ENCODE measurements around the gene POLR1H.

POLR1H gene

DNA sequence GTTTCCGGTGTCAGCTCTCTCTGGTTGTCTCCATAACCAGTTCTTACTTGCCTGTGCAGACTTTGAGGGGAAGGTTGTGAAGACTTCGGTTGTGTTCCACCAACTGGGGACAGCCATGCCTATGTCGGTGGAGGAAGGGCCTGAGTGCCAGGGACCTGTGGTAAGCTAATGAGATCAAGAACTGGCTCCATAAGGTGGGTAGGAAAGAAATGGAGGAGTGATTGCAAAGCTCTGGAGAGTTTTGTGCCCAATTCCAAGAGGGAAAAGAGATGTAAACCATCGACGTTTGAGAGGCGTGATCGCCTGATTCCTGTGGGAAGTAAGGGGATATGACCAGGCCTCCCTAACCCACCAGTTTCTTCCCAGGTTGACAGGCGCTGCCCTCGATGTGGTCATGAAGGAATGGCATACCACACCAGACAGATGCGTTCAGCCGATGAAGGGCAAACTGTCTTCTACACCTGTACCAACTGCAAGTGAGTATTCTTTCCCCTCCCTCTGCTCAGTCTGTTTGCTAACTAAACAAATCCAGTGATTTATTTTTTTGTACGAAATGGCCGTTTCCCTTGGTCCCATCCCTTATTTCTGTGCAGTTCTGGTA is 893 bp downstream of the POLR1H start:
- DNase-seq (ENCODE audit: low spot score), result peak; percentile 49

DNA sequence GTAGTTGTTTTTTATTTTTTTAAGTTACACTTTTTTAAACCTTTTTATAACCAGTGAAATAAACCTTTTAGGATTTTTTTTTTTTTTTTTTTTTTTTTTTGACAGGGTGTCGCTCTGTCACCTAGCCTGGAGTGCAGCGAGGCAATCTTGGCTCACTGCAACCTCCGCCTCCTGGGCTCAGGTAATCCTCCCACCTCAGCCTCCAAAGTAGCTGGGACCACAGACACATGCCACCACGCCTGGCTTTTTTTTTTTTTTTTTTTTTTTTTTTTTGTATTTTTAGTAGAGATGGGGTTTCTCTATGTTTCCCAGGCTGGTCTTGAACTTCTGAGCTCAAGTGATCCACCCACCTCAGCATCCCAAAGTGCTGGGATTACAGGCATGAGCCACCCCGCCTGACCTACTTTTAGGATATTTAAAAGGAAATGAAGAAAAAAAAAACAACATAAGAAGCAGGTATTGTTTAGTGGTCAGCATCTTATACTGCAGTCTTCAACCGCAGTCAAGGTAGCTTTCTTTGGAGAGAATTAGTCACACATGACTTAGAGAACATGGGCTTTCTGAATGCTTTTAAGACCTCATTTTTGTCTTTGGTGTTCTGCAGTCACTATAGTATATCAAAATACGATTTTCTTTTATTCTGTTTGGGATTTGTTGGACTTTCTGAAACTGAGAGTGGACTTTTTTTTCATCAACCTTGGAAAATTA is 1.6 kb downstream of the POLR1H start:
- no peak for DNase-seq (ENCODE audit: low spot score)

DNA sequence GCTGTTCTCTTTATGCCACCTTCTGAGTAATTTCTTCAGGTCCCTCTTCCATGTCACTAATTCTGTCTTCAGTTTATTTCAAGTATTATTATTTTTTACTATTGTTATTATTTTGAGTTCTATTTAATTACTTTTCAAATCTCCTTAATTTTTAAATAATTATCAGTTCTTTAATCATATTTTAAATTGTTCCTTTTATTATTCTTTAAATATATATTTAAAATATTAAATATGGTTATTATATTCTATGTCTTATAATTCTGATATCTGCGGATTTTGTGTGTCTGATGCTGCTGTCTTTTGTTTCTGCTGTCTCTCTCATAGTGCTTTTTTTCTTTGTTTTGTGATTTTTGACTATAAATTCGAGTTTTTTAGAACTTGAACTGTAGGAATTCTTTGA is 2.2 kb downstream of the POLR1H start:
- no peak for DNase-seq (ENCODE audit: low spot score)

DNA sequence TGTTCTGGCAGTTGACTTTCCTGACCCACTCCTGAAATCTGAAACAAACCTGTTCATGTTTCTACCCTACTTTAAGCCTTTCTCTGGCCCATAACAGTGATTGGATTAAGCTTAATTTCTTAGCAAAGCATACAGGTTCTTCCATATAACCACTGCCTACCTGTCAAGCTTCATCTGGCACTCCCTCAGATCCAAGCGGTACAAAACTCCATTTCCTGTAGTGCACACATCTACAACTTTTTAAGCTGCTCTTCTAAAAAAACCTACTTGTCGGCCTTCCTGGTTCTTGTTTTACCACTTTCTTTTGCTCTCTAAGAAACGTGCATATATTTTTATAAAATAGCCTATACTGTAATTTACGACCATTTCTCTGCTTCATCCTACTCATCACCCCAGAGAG is 5.0 kb downstream of the POLR1H start:
- DNase-seq (ENCODE audit: low spot score), result no peak

DNA sequence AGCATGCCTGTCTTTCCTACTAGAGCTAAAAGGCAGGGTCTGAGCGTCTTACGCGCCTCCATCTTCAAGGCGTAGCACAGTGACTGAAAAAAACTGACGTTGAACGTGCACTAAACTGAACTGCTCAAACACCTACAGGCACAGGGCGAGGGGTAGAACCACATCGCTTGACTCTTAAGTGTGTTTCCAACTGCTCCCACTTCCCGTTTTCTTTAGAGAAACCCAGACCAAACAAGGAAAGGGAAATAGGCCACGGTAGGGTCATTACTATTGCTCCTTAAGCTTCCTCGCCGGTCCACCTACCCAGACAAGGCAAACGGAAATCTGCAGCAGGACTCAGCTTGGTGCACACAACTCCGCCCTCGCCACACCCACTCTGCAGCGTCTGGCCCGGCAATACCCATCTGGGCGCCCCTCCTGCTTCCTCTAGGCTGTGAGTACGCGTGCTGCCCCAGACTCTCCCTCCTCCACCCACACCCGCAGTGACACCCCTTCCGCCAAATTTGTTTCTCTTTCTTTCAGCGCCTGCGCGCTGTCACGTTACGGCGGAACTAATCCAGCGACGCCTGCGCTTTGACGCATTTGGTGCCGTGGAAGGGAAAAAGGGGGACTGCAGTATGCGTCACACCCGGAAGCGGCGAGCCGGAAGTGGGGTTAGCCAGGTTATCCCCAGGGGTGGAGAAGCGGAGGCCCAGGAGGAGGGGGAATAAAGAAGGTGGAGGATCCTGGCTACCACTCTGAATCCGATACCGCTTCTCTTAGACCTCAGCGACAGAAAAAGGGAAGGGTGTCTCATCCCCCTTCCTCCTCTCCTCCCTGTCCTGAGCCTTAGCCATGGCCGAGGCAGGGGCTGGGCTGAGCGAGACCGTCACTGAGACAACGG is 5.8 kb downstream of the POLR1H start, which contains the start of gene PPP1R11:
PPP1R11 (plus strand) TSS at position 622 of the 883 bp plus-strand sequence; CDS start at position 835, 213 bp downstream.
- DNase-seq (ENCODE audit: low spot score), result peak; percentile 99

DNA sequence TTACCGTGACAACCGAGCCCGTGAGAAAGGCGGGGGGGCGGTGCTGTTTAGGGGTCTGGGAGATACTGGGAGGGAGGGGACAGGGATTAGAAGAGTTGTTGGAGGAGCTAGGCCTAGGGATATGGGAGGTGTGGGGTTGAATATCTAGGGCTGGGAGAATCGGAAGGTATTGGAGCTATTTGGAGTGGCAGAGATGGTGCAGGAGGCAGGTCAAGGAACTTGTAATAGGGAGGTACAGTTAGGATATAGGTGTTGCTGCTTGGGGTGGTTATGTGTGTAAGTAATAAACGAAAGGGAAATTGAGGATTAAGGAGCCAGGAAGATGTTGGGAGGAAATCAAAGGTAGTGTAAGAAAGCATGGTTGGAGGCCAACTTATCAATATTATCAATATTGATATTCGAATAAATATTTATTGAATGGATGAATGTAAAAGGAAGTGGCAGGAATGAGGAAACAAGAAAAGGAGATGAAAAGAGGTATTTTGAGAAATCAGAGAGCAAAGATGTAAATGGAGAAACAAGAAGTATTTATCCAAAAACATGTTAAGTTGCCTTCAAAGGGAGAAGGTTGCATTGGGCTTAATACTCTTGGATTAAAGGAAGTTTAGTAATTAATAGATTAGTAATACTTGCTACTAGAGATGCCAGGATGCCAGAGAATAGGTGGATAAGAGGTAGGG is 6.5 kb downstream of the POLR1H start:
- DNase-seq (ENCODE audit: low spot score), result no peak

DNA sequence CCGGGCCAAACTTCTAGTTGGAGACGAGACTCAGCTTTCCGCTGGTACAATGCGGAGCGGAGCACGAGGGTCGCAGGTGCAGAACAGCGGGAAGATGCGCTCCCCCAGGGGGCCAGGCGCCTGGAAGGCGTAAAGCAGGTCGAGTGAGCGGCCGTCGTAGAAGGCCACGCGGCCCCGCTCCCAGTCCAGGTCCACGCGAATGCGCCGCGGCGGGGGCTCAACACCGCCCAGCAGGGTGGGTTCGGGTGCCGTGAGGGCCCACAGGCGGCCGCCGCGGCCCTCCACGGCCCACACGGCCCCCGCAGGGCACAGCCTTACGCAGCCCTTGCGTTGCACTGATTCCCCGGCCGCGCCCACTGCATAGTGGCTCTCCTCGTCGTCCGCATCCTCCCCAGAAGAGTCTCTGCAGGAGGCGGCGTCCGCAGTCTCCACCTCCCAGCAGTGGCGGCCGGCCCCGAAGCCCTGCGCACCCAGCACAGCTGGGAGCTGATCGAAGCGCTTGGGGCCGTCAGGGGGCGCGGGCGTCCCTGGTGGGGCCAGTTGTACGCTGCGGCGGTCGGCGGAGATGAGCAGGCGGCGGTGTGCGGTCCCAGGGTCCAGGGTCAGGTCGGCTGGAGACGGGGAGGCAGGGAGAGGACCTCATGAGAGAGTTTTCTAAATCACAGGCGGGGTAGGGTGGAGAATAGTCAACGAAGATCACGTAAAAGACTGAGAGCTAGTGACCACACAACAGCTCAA is 10.2 kb downstream of the POLR1H start:
- no peak for DNase-seq (ENCODE audit: low spot score)

DNA sequence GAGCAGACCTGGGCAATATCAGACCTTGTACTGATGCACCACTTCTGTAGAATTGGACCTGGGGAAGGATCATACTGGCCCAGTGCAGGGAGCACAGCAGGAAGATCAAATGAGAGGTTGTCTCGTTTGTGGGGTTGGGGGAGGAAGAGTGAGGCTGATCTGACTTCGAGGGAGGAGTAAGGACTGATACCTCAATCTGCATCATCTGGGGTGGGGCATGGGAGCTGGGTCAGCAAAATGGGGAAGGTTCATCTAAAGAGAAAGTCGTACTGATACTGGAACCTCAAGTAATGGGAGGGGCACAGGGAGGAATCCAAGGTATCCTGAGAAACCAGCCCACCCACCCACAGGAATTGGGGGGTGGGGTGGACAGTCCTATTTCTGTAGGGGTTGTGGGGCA is 10.8 kb downstream of the POLR1H start:
- DNase-seq (ENCODE audit: low spot score), result no peak

DNA sequence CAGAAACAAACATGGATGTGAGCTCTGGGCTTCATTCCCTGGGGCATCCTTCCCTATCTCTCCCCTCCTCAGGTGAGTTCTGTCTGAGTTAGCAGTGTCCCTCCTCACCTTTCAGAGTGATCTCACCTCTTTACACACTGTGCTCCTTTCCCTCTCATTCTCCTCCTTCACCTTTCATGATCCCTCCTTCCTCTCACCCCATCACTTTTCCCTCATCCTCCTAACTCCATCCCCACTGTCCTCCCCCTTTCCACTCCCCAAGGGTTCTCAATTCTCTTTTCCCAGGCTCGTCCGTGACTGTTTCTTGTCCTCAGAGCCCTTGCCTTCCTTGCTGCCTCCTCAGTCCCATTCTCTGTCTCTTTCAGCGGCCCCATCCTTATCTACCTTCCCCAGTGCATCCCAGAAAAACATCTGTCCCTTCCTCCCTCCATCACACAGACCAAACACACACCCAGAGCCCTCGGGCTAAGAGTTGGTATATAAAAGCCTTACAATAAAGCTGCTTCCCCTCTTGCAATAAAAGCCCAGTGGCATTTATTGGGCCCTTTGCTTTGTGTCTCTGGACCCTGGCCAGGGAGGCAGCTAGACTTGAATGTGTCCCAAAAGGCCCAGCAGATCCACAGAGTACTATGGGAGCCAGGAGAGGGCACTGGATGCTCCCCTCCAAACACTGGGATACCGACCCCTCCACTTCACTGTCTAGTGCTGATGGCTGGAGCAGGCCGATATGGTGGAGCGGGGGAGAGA is 12.6 kb downstream of the POLR1H start:
- DNase-seq (ENCODE audit: low spot score), result no peak

DNA sequence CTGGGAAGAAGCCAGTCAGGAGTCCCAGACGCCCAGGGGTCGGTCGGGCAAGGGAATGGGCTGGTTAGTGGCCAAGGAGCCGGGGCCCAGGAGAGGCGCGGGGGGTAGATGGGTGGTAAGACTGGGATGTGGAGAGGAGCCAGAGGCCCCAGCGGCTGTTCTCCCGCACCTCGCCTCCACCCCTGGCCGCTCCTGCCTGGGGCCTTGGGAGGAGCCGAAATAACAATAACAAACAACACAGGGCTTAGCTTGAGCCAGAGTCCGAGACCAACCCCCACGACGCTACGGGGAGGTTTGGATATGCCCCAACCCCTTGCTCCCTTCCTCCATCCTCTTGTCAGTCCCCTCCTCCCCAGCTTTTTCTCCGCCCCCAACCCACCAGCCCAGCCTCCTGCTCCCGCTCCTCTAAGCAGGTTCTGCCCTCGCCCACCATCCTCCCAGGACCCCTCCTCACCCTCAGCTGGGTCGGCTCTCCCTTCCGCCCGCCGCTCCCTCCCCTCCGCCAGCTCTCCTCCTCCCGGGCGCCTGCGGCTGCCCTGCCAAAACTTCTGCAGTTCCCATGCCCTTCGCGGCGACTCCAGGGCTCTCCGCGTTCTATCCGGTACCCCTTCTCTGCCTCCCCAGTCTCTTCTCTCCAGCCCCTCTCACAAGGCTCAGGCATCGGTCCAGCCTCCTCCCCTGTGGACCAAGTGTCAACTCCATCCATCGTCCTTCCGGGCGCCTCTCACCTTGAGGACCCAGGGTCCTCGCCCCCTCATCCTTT is 13.4 kb downstream of the POLR1H start:
- DNase-seq (ENCODE audit: low spot score), result no peak

DNA sequence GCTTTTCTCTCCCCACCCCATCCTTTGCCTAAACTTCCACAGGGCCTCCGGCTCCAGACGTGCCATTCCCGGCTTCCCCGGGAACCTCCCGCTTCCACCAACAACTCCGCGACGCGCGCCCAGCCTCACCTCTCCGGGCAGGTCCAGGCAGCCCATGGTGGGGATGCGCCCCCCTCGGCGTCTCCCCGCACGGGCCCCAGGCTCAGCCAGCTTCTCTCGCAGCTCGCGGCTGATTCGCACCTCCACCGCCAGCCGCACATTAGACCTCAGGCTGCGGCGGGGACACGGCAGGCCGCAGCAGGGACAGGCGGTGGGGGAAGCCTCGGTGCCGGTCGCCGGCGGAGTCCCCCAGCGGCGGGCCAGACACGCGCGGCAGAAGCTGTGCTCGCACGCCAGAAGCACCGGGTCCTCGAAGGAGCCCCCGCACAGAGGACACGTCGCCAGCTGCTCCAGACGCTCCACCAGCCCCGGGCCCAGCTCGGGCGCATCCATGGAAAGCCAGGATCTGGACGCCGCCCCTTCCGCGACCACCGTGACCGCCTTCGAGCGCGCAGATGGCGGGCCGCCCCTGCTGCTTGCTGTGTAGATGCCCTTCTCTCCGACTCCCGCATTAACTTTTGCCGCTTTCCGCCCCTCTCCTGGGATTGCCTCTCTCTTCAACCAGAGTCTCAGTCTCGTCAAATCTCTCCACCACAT is 14.2 kb downstream of the POLR1H start, which contains the start of gene RNF39:
RNF39 (minus strand) TSS at position 676 of the 696 bp plus-strand sequence; CDS start at position 492, 184 bp downstream.
- peak; percentile 23 for DNase-seq (ENCODE audit: low spot score)

DNA sequence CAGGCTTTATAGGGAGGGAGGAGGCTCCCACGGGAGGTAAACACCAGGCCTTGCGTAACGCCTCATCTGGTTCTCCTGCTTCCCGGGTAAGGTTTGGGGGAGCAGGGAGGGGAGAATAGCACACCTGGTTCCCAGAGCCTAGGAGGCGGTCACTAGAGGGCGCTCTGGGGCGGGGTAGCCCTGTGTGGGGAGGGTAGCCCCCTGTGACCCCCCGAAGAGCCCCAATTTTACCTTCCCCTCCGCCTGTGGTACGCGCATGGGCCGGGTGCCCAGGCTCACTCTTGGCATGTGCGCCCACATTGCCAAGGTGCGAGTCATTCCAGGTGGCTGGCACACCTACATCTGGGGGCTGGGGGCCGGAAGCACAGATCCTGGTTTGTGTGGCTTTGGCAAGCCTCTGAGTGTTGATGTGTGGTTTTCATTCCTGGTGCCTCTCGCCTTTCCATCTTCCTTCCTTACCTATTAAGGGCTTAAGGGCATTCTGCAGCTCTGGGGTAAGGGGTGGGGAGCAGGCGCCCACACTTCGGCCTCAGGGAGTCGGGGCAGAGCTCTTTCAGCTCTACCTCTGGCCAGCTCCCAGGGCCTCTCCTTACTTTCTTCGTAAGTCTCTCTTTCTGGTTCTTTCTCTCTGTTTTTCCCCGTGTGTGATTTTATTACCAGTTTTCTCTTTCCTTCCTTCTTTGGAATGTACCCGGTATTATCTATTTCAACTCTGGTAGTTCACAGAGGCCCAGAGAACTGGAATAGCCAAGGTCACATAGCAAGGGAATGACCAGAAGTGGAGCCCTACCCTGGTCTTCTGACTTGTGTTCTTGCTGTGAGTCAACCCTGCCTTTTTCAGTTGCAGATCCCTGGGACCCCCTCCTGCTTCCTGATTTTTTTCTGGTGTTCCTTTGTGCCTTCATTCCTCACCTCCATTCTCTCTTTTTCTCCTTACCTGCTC is 15.0 kb downstream of the POLR1H start:
- DNase-seq (ENCODE audit: low spot score), result no peak

DNA sequence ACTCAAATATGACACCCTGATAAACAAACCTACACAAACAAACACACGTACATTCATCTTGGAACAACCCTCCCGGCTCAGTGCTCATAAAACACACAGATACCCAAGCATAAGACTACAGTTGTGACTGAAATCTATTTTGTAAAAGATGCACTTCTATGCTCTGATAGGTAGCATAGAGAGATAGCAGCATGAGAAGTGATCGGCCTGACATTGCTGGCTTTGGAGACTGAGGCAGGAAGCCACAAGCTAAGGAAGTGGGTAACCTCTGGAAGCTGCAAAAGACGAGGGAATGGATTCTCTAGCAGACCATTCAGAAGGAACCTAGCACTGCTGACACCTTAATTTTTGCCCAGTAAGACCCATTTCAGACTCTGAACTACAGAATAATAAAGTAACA is 16.2 kb downstream of the POLR1H start:
- DNase-seq (ENCODE audit: low spot score), result no peak

DNA sequence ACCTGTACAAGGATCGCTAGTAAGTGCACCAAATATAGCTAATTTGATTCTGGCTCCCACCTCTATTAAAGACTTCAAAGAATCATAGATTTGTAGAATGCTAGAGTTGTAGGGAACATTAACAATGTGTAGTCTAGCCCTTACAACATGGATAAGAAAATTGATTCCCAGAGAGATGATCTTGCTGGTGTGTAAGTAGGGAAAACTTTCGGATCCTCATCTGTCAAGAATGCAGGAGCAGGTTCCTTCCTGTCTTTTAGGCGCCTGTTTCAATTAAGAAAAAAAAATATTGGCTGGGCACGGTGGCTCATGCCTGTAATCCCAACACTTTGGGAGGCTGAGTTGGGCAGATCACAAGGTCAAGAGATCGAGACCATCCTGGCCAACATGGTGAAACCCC is 26.8 kb downstream of the POLR1H start:
- no peak for DNase-seq (ENCODE audit: low spot score)

DNA sequence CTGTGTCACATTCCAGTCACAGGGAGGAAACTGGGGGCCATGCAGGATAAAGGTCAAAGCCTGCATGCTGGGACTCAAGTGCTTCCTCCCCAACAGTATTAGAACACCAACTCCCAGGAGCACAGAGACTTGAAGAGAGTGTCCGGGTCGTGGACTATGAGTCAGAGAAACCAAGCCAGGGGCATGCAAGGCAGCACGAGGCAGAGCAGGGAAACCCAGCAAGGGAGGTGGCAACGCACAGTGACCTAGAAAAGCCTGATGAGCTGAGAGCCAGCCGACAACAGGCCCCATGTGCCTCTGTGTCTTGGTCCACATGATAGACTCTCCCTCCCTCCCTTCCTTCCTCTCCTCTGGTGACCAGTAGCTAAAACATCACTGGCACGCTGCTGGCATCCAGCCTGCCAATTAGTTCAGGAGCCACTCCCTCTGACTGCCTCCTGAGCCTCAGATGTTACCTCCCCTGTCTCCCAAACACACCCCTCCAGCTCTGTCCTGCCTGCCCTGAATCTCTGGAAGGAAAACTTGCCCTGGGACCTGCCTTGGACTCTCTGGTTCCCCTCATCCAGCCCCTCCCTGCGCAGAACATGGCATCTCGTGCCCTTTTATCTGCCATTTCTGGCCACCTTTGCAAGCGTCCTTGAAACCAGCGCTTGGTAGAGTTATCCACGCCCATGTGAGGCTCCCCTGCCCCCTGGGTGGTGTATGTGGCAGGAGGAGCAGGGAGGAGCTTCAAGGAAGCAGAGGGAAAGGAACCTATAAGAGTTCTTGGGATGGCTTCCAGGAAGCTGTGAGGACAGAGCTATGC is 30.7 kb downstream of the POLR1H start:
- DNase-seq (ENCODE audit: low spot score), result no peak

DNA sequence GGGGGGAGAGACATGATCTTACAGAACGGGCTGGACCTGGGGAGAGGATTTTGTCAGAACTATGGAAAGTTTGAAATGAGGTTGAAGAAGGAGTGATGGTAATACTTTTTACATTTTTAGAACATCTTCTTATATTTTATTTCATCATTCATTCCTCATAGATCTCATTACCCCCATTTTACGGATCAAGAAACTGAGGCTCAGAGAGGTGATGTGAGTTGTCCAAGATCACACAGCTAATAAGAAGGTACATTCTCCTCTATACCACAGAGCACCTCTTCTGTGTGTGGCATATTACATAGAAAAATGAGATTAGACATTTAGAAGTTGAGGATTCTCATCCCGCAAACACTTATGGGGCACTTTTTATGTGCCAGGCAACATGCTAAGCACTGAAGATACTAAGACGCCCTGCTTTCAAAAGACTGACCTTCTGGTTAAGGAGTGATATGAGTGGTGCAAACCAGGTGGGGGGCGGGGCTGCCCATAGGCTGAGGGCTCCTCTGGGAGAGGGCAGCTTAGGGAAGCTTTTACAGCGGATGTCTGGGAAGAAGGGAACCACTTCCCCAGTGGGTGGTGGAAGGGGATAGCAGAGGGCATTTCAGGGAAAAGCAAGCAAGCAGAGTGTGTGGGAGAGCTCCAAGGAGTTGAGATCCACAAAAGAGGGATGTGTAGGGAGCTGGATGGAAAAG is 31.9 kb downstream of the POLR1H start:
- DNase-seq (ENCODE audit: low spot score), result no peak
